CD4-positive, alpha-beta T cell treated with Interleukin-12 subunit alpha and Interleukin-12 subunit beta, for 1 hour (primary cell): ENCODE measurements around the gene DHX58.
"Not testable (repeated sequence)": the region's sequence is repeated elsewhere in the genome, so short reads cannot be mapped to it uniquely, and the experiment has no call there.

ENCODE experiments used
- DNase-seq: peaks from one replicate; pipeline ENCODE4 v3.0.0-alpha.2; 2020

DHX58 gene

GRCh38 chr17:42112552-42113176 is at the start of gene DHX58:
TSS of gene DHX58 (minus strand) at chr17:42112714. CDS start at chr17:42111892, 822 bp downstream.
- peak; percentile 88 for DNase-seq

- no peak for DNase-seq
Measured at GRCh38 chr17:42160531-42160910, 48.0 kb upstream of the DHX58 start.

- no peak for DNase-seq
Measured at GRCh38 chr17:42159796-42160530, 47.4 kb upstream of the DHX58 start.

- no peak for DNase-seq
Measured at GRCh38 chr17:42155614-42156045, 43.1 kb upstream of the DHX58 start.

- DNase-seq = no peak
Measured at GRCh38 chr17:42153919-42154742, 41.6 kb upstream of the DHX58 start.

- DNase-seq = no peak
Measured at GRCh38 chr17:42146911-42147607, 34.5 kb upstream of the DHX58 start.

- not testable (repeated sequence) for DNase-seq
Measured at GRCh38 chr17:42143138-42143537, 30.6 kb upstream of the DHX58 start.

- no peak for DNase-seq
Measured at GRCh38 chr17:42142371-42142896, 29.9 kb upstream of the DHX58 start.

GRCh38 chr17:42141382-42141781 is 28.9 kb upstream of the DHX58 start:
- DNase-seq = no peak

GRCh38 chr17:42140690-42141089 is 28.2 kb upstream of the DHX58 start:
- DNase-seq = not testable (repeated sequence)

- DNase-seq = no peak
Measured at GRCh38 chr17:42138749-42139492, 26.4 kb upstream of the DHX58 start.

GRCh38 chr17:42136654-42137051 is 24.1 kb upstream of the DHX58 start:
- DNase-seq = no peak

- DNase-seq = no peak
Measured at GRCh38 chr17:42135664-42136653, 23.4 kb upstream of the DHX58 start.

GRCh38 chr17:42135151-42135550 is 22.6 kb upstream of the DHX58 start:
- DNase-seq = no peak

GRCh38 chr17:42133461-42134041 is 21.0 kb upstream of the DHX58 start:
- DNase-seq = peak; percentile 21

GRCh38 chr17:42132941-42133340 is 20.4 kb upstream of the DHX58 start:
- no peak for DNase-seq

- DNase-seq = no peak
Measured at GRCh38 chr17:42131981-42132432, 19.5 kb upstream of the DHX58 start.

- no peak for DNase-seq
Measured at GRCh38 chr17:42131232-42131631, 18.7 kb upstream of the DHX58 start.

GRCh38 chr17:42130310-42130936 is 17.9 kb upstream of the DHX58 start:
- no peak for DNase-seq
